GM18505 (cell line): ENCODE measurements around the gene ZNF311.

Experiments used
- ATAC-seq: cut with Tn5 transposase; IDR thresholded peaks from one replicate; pipeline ENCODE4 v1.9.1; 2021; ENCODE audit not compliant: unreplicated experiment
- POLR2A ChIP-seq: IDR thresholded peaks from 4 replicates; pipeline ENCODE4 v1.6.1; 2011; ENCODE audit warnings: borderline replicate concordance; ENCODE audit not compliant: insufficient read depth, insufficient read length; ENCODE audit errors: extremely low read depth

ZNF311 gene

GRCh38 chr6:29005183-29005885, at the start of gene ZNF311:
ZNF311 (minus strand) TSS chr6:29005315; CDS start chr6:29003954, 1,361 bp downstream.
- no peak for ATAC-seq
- no peak for TF ChIP-seq POLR2A

- TF ChIP-seq POLR2A, result no peak
- ATAC-seq, result no peak
These were observed 46.6 kb upstream of the ZNF311 start for GRCh38 chr6:29051680-29052079.

- no peak for ATAC-seq
- no peak for TF ChIP-seq POLR2A
These were observed 40.0 kb upstream of the ZNF311 start, which contains the start of gene OR2W1 for GRCh38 chr6:29045075-29045474. OR2W1 (minus strand) TSS chr6:29045175; CDS start chr6:29045175, 0 bp downstream.

GRCh38 chr6:29035951-29036350, 30.8 kb upstream of the ZNF311 start:
- no peak for ATAC-seq
- TF ChIP-seq POLR2A, result no peak

- TF ChIP-seq POLR2A, result no peak
- no peak for ATAC-seq
These were observed 23.7 kb upstream of the ZNF311 start for GRCh38 chr6:29028821-29029220.

- no peak for TF ChIP-seq POLR2A
- no peak for ATAC-seq
These were observed 20.9 kb upstream of the ZNF311 start for GRCh38 chr6:29025927-29026585.

- no peak for TF ChIP-seq POLR2A
These were observed 16.3 kb upstream of the ZNF311 start for GRCh38 chr6:29021434-29021833.

GRCh38 chr6:29019629-29020028, 14.5 kb upstream of the ZNF311 start:
- TF ChIP-seq POLR2A, result no peak
- ATAC-seq, result no peak

More at GRCh38 chr6:29021434-29021833, 16.3 kb upstream of the ZNF311 start:
- ATAC-seq, result no peak

- no peak for ATAC-seq
- TF ChIP-seq POLR2A, result no peak
These were observed 12.3 kb upstream of the ZNF311 start for GRCh38 chr6:29017428-29017802.

- peak; percentile 66 for ATAC-seq
- no peak for TF ChIP-seq POLR2A
These were observed 11.7 kb upstream of the ZNF311 start for GRCh38 chr6:29016559-29017427.

GRCh38 chr6:29014729-29015608, 9.9 kb upstream of the ZNF311 start:
- TF ChIP-seq POLR2A, result no peak
- ATAC-seq, result no peak

GRCh38 chr6:29011276-29011734, 6.2 kb upstream of the ZNF311 start:
- no peak for ATAC-seq
- TF ChIP-seq POLR2A, result no peak
